SK-N-SH (cell line): Measurements from ENCODE around the gene NUP43. TPM values are rescaled to one million over a fixed set of nuclear protein-coding genes. Genes with fewer than 3 reads are reported as not detected.

Experiments
- CTCF ChIA-PET: fragments of 300-600, 350-600 bp; formaldehyde crosslinking; extraction: SDS; loops from one replicate; lab custom pipeline; 2021; lab: Yijun Ruan, JAX
- POLR2A ChIA-PET: fragments of 350-600 bp; sonication (Branson Sonifier 250); formaldehyde crosslinking; extraction: SDS; loops from one replicate; lab custom pipeline; 2020; ENCODE audit warnings: antibody characterized with exemption, inconsistent platforms; lab: Yijun Ruan, JAX
- DNase-seq: peaks from one replicate; pipeline ENCODE4 v3.0.0; 2012
- H2AFZ ChIP-seq: fragments of 200-600 bp; sonication (generic); 2 replicates; pipeline ENCODE4 v1.8.1; 2016; ENCODE audit warnings: antibody characterized with exemption, mild to moderate bottlenecking, low read depth
- H3F3A ChIP-seq: fragments of 200-600 bp; sonication (generic); replicated peaks from 2 replicates; pipeline ENCODE3; 2016; ENCODE audit warnings: antibody characterized with exemption, mild to moderate bottlenecking; ENCODE audit not compliant: insufficient read depth
- H3K27ac ChIP-seq, 2 experiments: fragments of 200-500 bp in 1 of 2; fragments of 200-600 bp in 1 of 2; sonication (Bioruptor generic) in 1 of 2; sonication (generic), shearing (Covaris generic) in 1 of 2; 2 replicates each; pipeline versions ENCODE4 v1.5.1 to v1.6.1; 2014 to 2016; ENCODE audit warnings: low read depth in 2 of 2, inconsistent platforms in 1 of 2, low read length in 1 of 2, mild to moderate bottlenecking in 1 of 2, mixed read lengths in 1 of 2
- H3K27me3 ChIP-seq: fragments of 200-600 bp; sonication (generic), shearing (Covaris generic); 2 replicates; pipeline ENCODE4 v1.6.1; 2016; ENCODE audit warnings: mixed run types; ENCODE audit not compliant: insufficient read depth
- H3K36me3 ChIP-seq, 2 experiments: fragments of 200-500 bp in 1 of 2; fragments of 200-600 bp in 1 of 2; sonication (Bioruptor generic) in 1 of 2; sonication (generic) in 1 of 2; replicated peaks in 1 of 2; 2 replicates each; pipeline versions ENCODE3 to v1.5.1; 2014 to 2016; ENCODE audit warnings: low read length in 1 of 2, mild to moderate bottlenecking in 1 of 2; ENCODE audit not compliant: insufficient read depth in 2 of 2, control insufficient read depth in 1 of 2
- H3K4me1 ChIP-seq, 2 experiments: fragments of 200-500 bp in 1 of 2; fragments of 200-600 bp in 1 of 2; sonication (Bioruptor generic) in 1 of 2; sonication (generic), shearing (Covaris generic) in 1 of 2; 2 replicates each; pipeline versions ENCODE4 v1.5.1 to v1.6.1; 2014 to 2016; ENCODE audit warnings: low read depth in 1 of 2, low read length in 1 of 2, mixed run types in 1 of 2; ENCODE audit not compliant: insufficient read depth in 2 of 2, control insufficient read depth in 1 of 2
- H3K4me2 ChIP-seq: fragments of 200-600 bp; sonication (generic), shearing (Covaris generic); 2 replicates; pipeline ENCODE4 v1.6.1; 2017; ENCODE audit warnings: mixed run types
- H3K4me3 ChIP-seq, 2 experiments: fragments of 200-500 bp in 1 of 2; fragments of 200-600 bp in 1 of 2; sonication (Bioruptor generic) in 1 of 2; sonication (generic), shearing (Covaris generic) in 1 of 2; 2 replicates each; pipeline versions ENCODE4 v1.5.1 to v1.8.1; 2014 to 2016; ENCODE audit warnings: low read depth in 2 of 2, inconsistent platforms in 1 of 2, low read length in 1 of 2, mild to moderate bottlenecking in 1 of 2, mixed read lengths in 1 of 2, moderate library complexity in 1 of 2
- H3K79me2 ChIP-seq: fragments of 200-600 bp; sonication (generic); 2 replicates; pipeline ENCODE4 v1.8.1; 2017; ENCODE audit warnings: mild to moderate bottlenecking; ENCODE audit not compliant: insufficient read depth
- H3K9ac ChIP-seq: fragments of 200-600 bp; sonication (generic); 2 replicates; pipeline ENCODE4 v1.6.1; 2017; ENCODE audit warnings: mixed run types
- H3K9me2 ChIP-seq: fragments of 200-600 bp; sonication (generic); 2 replicates; pipeline ENCODE4 v1.6.1; 2017; ENCODE audit warnings: mixed run types
- H3K9me3 ChIP-seq: fragments of 200-600 bp; sonication (generic); 2 replicates; pipeline ENCODE4 v1.6.1; 2017; ENCODE audit warnings: mixed run types, mild to moderate bottlenecking, moderate library complexity
- H4K20me1 ChIP-seq: fragments of 200-600 bp; sonication (generic); 2 replicates; pipeline ENCODE4 v1.6.1; 2017; ENCODE audit warnings: mild to moderate bottlenecking, mixed run types; ENCODE audit not compliant: insufficient read depth
- FOSL2 ChIP-seq: IDR thresholded peaks from 2 replicates; pipeline ENCODE4 v1.4.0; 2012; ENCODE audit warnings: low read depth, mild to moderate bottlenecking, moderate library complexity, borderline replicate concordance
- GABPA ChIP-seq: IDR thresholded peaks from 2 replicates; pipeline ENCODE4 v1.4.0; 2012; ENCODE audit warnings: low read depth, mild to moderate bottlenecking
- JUND ChIP-seq: IDR thresholded peaks from 2 replicates; pipeline ENCODE4 v1.4.0; 2012
- MEF2A ChIP-seq: IDR thresholded peaks from 2 replicates; pipeline ENCODE4 v1.4.0; 2012; ENCODE audit warnings: low read depth, borderline replicate concordance
- MXI1 ChIP-seq: IDR thresholded peaks from 2 replicates; pipeline ENCODE4 v1.6.1; 2012; ENCODE audit warnings: mild to moderate bottlenecking, low read depth, low read length, improper control_type of control experiment
- NRF1 ChIP-seq: IDR thresholded peaks from 2 replicates; pipeline ENCODE4 v1.6.1; 2012; ENCODE audit warnings: low read depth, mild to moderate bottlenecking, low read length
- POLR2AphosphoS5 ChIP-seq: IDR thresholded peaks from 2 replicates; pipeline ENCODE4 v1.6.1; 2012; ENCODE audit warnings: low read depth, low read length
- RAD21 ChIP-seq: IDR thresholded peaks from 2 replicates; pipeline ENCODE4 v1.6.1; 2012; ENCODE audit warnings: mild to moderate bottlenecking, low read length
- RXRA ChIP-seq: IDR thresholded peaks from 2 replicates; pipeline ENCODE4 v1.4.0; 2012; ENCODE audit warnings: low read depth, mild to moderate bottlenecking, borderline replicate concordance
- SIN3A ChIP-seq: IDR thresholded peaks from 2 replicates; pipeline ENCODE4 v1.6.1; 2012; ENCODE audit warnings: low read depth, mild to moderate bottlenecking, low read length, moderate library complexity, borderline replicate concordance
- TAF1 ChIP-seq: IDR thresholded peaks from 2 replicates; pipeline ENCODE4 v1.6.1; 2012; ENCODE audit warnings: low read depth, mild to moderate bottlenecking, low read length, moderate library complexity, borderline replicate concordance
- TCF12 ChIP-seq: IDR thresholded peaks from 2 replicates; pipeline ENCODE4 v1.4.0; 2012
- TEAD4 ChIP-seq: IDR thresholded peaks from 2 replicates; pipeline ENCODE4 v1.4.0; 2012; ENCODE audit warnings: mild to moderate bottlenecking, borderline replicate concordance; ENCODE audit not compliant: insufficient read depth
- YY1 ChIP-seq: IDR thresholded peaks from 2 replicates; pipeline ENCODE4 v1.4.0; 2012; ENCODE audit warnings: low read depth, mild to moderate bottlenecking
- WGBS: methylation state at CpG from one replicate; pipeline ENCODE4 v1.1.6; 2017; ENCODE audit warnings: low lambda C conversion rate; 5-methylcytosine and 5-hydroxymethylcytosine counted together
- polyA plus RNA-seq, 3 experiments: library from polyadenylated mRNA; depleted of rRNA; stranded (reverse); fragments of >200 nt; gene quantifications; 2 replicates each; pipeline ENCODE4 v1.2.3, GENCODE V29; 2012
- TF ChIP-seq, protein P1 (sequence below): IDR thresholded peaks from 2 replicates; pipeline ENCODE4 v1.4.0; 2012; ENCODE audit warnings: low read depth
- TF ChIP-seq, protein P2 (sequence below): IDR thresholded peaks from 2 replicates; pipeline ENCODE4; 2012
- TF ChIP-seq, protein P3 (sequence below): fragments of 150-350 bp; IDR thresholded peaks from 2 replicates; pipeline ENCODE4 v1.6.1; 2017; ENCODE audit warnings: antibody characterized with exemption, low read length, low read depth, borderline replicate concordance

NUP43 gene
- polyA plus RNA-seq, 1 of the 3 experiments (the other 2 are of a cell fraction) = 10.1 TPM

DNA sequence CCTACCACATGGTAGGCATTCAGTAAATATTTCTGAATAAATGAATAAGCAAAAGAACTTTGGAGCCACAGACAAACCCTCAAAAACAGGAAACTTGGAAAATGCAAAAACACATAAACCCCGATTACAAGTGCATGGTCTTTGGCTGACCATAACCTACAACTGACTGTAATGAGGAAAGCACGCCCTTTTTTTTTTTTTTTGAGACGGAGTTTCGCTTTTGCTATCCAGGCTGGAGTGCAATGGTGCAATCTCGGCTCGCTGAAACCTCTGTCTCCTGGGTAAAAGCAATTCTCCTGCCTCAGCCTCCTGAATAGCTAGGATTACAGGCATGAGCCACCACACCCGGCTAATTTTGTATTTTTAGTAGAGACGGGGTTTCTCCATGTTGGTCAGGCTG, 16.5 kb downstream of the NUP43 start:
- H3K9me3 ChIP-seq = no peaks in the 10 kb centered on the region
- H3K9ac ChIP-seq = no peak overlapping the region
- TF ChIP-seq FOSL2 = no peak
- TF ChIP-seq POLR2AphosphoS5 = no peak
- TF ChIP-seq MXI1 = no peak
- no peak for TF ChIP-seq RXRA
- TF ChIP-seq, protein P1, sequence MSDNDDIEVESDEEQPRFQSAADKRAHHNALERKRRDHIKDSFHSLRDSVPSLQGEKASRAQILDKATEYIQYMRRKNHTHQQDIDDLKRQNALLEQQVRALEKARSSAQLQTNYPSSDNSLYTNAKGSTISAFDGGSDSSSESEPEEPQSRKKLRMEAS = no peak
- TF ChIP-seq, protein P2, sequence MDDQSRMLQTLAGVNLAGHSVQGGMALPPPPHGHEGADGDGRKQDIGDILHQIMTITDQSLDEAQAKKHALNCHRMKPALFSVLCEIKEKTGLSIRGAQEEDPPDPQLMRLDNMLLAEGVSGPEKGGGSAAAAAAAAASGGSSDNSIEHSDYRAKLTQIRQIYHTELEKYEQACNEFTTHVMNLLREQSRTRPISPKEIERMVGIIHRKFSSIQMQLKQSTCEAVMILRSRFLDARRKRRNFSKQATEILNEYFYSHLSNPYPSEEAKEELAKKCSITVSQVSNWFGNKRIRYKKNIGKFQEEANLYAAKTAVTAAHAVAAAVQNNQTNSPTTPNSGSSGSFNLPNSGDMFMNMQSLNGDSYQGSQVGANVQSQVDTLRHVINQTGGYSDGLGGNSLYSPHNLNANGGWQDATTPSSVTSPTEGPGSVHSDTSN = no peak
- no peak for TF ChIP-seq SIN3A
- TF ChIP-seq YY1 = no peak
- TF ChIP-seq GABPA = no peak
- TF ChIP-seq TAF1 = no peak
- no peak for TF ChIP-seq TEAD4
- TF ChIP-seq TCF12 = no peak
- no peak for TF ChIP-seq RAD21
- TF ChIP-seq, protein P3, sequence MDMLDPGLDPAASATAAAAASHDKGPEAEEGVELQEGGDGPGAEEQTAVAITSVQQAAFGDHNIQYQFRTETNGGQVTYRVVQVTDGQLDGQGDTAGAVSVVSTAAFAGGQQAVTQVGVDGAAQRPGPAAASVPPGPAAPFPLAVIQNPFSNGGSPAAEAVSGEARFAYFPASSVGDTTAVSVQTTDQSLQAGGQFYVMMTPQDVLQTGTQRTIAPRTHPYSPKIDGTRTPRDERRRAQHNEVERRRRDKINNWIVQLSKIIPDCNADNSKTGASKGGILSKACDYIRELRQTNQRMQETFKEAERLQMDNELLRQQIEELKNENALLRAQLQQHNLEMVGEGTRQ = no peak
- no peak for TF ChIP-seq MEF2A
- TF ChIP-seq, all 33 proteins: peak for 0
- H3F3A ChIP-seq = peaks cover 5% of the 10 kb centered on the region
- no peaks in the 10 kb centered on the region for H3K27me3 ChIP-seq
- ChIA-PET POLR2A (no interaction called here), CTCF (no interaction called here)
- 93% methylated on average over 8 of the region's 8 CpGs for WGBS
- no peaks in the 10 kb centered on the region for H3K4me1 ChIP-seq
- no peak for DNase-seq
- H3K4me3 ChIP-seq = no peak overlapping the region
- H3K4me2 ChIP-seq = no peak overlapping the region
- H3K27ac ChIP-seq = no peak overlapping the region
- peaks cover 27 to 53% of the 10 kb centered on the region in 2 experiments for H3K36me3 ChIP-seq
- H3K79me2 ChIP-seq = no peaks in the 10 kb centered on the region
- H4K20me1 ChIP-seq = no peaks in the 10 kb centered on the region
- no peak overlapping the region for H2AFZ ChIP-seq
- H3K9me2 ChIP-seq = no peaks in the 10 kb centered on the region

DNA sequence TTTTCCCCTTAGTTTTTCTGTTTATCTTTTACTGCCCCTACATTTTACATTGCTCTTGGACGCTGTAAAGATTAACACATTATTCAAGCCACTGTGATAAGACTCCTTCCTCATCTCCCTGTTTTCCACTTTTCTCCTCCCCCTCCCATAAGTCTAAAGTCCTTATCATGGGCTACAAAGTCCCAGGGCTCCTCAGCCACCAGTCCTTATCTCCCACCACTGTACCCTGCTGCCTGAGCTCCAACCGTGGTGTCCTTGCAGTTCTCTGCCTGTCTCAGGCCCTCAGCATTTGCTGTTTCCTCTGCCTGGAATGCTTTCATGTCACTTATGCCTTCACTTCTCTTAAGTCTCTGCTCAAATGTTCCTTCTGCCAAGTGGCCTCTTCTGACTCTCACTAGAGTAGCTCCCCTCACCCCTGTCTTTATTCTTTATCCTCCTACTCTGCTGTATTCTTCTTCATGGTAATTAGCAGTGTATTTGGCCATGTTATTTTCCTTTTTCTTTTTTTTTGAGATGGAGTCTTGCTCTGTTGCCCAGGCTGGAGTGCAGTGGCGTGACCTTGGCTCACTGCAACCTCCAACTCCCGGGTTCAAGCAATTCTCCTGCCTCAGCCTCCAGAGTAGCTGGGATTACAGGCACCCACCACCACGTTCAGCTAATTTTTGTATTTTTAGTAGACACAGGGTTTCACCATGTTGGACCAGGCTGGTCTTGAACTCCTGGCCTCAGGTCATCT, 17.7 kb downstream of the NUP43 start:
- Histone ChIP-seq H2AFZ (no peak overlapping the region), H3K9me3 (no peaks in the 10 kb centered on the region), H3K4me2 (no peak overlapping the region), H3K9me2 (no peaks in the 10 kb centered on the region), H3K36me3 (peaks cover 27 to 59% of the 10 kb centered on the region in 2 experiments), H3K9ac (no peak overlapping the region), H3K79me2 (no peaks in the 10 kb centered on the region), H3K27me3 (no peaks in the 10 kb centered on the region), H3F3A (peaks cover 13% of the 10 kb centered on the region), H3K4me1 (no peaks in the 10 kb centered on the region), H3K27ac (no peak overlapping the region), H4K20me1 (no peaks in the 10 kb centered on the region), H3K4me3 (no peak overlapping the region)
- DNase-seq = no peak
- WGBS = 91% methylated on average over 5 of the region's 5 CpGs
- ChIA-PET CTCF (interaction anchor here (0.8 kb wide), 1 partner anchor 17 kb away, joined by 3 read pairs; the partner anchor contains the start of gene NUP43), POLR2A (no interaction called here)
- TF ChIP-seq MEF2A = no peak
- no peak for TF ChIP-seq JUND
- TF ChIP-seq, protein P2 = no peak
- no peak for TF ChIP-seq NRF1
- no peak for TF ChIP-seq RXRA
- no peak for TF ChIP-seq TCF12
- TF ChIP-seq, all 33 proteins: peak for 0
